Mammary epithelial cell (primary cell): ENCODE data around the gene RAB28.

Source experiments
- CTCF ChIP-seq, 2 donors: IDR thresholded peaks in 1 of 2; conservative IDR thresholded peaks in 1 of 2; 2 replicates each; pipeline ENCODE4 v1.5.1; 2011 to 2012; ENCODE audit warnings: inconsistent platforms in 2 of 2, low read length in 2 of 2, mild to moderate bottlenecking in 2 of 2, control low read depth in 1 of 2, low read depth in 1 of 2; ENCODE audit not compliant: insufficient read depth in 1 of 2; ENCODE audit errors: extremely low read depth in 1 of 2
- EZH2 ChIP-seq: IDR thresholded peaks from 2 replicates; pipeline ENCODE4 v1.6.1; 2012; ENCODE audit warnings: low read length, inconsistent platforms, borderline replicate concordance

- no peak for TF ChIP-seq CTCF (conservative IDR thresholded peaks at IDR 0.05 in 1 of 2, IDR thresholded peaks at IDR 0.05 in 1 of 2; ENCODE audit: extremely low read depth in 1 of 2, insufficient read depth in 1 of 2, low read depth in 1 of 2, low read length in 2 of 2)
- peak; percentile 51 for TF ChIP-seq EZH2
These were observed 45.2 kb upstream of the RAB28 start for GRCh38 chr4:13529128-13529919.
